ENCODE results near the gene VASP.

VASP gene

DNA sequence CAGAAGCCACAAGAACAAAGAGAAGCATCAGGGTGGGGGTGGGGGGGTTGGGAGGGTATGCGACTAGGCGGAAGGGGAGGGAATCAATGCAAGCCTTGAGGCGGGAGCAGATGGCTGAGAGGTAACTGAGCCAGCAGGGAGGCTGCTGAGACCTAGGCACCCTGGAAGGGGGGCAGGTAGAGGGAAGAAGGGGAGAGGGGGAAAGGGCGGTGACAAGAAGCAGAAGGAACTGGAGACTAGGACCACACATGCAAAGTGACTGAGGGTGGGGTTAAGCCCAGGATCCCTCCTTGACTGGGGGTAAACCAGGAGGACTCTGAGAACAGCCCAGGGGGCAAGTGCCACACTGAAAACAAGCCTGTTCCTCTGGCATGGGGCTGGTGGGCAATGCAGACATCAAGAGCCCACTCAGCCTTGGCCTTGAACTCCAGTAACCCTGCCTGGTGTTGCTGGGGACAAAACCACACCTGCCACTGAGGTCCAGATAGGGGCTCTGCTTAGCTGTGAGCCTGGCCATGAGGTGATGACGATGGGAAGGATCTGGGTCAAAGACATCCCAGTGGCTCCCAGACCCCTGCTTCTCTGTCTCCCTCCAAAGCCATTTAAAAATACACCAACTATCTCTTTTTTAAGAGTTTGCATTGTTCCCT lies 57.0 kb downstream of the VASP start:
- DNase-seq, result no peak

DNA sequence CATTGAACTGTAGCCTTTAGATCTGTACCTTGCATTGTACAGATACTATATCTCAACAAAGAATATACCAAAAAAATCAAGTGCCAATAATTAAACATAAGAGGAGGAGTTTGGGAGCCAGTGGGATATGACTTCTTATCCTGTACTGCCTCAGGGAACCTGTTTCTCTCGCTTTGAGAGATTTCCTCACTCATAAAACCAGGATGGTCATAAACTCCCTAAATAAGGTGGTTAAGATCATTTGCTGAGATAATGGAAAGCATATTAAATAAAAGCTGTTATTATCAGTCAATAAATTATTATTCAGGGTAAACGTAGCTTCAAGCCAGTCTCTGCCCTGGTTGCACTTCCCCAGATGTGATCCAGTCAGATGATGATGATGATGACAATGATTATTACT lies 60.3 kb downstream of the VASP start:
- no peak for DNase-seq

DNA sequence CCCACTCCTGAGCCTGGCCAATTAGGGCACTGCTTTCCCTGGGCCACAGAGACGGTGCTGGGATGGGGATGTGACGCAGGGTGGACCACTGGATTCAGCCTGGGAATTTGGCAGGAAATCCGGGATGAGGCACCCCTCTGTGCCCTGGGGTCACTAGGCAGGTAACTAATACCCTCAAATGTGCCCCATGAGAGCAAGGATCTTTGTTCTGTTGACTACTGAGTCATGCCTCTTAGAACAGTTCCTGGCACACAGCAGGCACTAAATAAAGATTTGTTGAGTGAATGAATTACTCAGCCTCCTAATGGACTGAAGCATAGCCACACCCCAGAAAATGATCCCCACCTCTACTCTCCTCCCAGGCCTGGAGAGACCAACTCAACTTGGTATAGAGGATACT lies 61.5 kb downstream of the VASP start:
- no peak for DNase-seq

DNA sequence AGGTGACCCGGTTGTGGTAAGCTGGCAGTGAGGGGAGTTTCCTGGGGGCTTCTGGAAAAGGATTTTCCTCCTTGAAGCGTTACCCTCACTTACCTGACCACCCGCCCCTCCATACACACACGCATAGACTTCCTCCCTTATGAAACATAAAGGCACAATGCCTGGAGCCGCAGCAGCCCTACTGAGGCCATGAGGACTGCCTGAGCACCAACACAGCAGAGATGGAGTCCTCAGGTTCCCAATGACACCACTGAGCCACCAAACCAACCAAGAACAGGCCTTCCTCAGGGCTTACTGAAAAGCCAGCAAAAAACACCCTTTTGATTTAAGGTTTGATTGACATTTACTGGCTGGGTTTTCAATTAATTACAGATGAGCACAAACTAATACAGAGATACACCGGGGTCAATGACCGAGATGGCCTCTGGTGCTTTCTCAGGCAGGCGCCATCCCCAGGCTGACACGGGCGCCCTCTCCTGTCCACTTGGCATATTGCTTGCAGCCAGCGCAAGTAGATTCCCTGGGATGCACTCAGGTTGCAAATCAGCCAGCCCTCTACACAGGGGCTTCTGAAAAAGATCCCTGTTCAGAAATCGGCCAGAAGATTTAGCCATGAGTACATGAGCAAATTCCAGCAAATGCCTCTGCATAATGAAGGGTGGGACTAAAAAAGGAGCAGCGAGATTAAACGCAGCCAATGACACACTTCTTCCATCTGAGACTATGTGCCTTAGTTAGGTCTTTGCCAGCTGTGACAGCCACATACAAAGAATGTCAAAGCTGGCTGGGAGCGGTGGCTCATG lies 62.5 kb downstream of the VASP start:
- peak; percentile 65 for DNase-seq

DNA sequence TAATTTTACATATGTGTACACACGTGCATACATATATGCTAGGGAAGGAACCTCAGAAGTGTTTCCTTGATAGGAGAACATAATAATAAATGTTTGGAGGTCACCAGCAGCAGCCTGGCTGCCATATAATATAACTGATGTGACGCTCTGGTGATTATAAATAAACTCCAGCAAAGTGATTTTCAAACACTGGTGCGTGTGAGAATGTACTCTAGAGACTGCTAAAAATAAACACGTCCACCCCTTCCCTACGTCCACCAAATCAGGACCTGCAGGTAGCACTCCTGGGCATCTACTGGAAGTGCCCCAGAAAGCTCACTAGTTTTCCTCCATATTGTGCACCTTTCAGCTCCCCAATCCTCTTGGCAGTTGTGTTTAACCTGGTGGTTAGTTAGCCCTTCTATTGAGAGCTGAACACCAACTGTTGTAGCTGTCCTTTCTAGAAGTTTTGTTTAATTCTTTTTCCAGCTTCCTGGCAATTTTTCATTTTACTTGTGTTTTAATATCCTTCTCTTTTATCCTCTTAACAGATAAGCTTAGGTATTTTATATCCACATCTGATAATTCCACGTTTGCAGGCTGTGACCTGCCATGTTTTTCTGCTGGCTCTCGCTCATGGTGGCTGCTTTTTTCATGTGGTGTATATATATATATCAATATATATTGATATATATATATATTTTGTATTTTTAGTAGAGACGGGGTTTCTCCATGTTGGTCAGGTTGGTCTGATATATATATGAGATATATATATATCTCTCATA lies 64.4 kb downstream of the VASP start:
- no peak for DNase-seq

DNA sequence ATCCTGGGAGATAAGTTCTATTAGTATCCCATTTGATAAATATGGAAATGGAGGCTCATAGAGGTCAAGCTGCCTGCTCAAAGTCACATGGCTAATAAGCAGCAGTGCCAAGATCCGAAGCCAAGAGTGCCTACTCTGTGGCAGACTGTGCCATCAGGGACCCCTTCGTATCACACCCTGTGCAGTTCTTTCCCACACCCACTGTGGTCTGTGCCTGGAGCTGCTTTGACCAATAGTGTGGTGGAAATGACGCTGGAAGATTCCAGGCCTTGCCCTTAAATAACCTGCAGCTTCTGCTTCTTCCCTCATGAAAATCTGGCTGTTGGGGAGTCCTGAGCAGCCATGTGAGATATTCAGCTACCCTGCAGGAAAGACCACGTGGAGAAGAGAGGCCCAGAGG lies 67.2 kb downstream of the VASP start:
- DNase-seq, result no peak

DNA sequence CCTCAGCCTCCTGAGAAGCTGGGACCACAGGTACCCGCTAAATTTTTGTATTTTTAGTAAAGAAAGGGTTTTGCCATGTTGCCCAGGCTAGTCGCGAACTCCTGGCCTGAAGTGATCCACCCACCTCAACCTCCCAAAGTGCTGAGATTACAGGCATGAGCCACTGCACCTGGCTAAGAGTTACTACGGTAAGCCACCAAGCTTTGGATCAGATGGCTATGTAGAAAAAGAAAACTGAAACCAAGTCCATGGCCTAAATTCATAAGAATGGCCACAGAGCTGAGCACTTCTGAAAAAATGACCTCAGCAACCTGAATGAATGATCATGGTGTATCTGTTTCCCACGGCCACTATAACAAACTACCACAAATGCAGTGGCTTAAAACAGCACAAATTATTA lies 67.9 kb downstream of the VASP start:
- no peak for DNase-seq

Measured in OCI-M1 (cell line).